Fibroblast of pulmonary artery (primary cell): Measurements from ENCODE around the gene SH2B3.
"Not testable (repeated sequence)": the region's sequence is repeated elsewhere in the genome, so short reads cannot be mapped to it uniquely, and the experiment has no call there.

ENCODE experiments used
- DNase-seq: peaks from one replicate; pipeline ENCODE4 v3.0.0-alpha.2; 2010; ENCODE audit warnings: low read depth
- H3K4me3 ChIP-seq: replicated peaks from 2 replicates; pipeline ENCODE4 v1.5.1; 2011; ENCODE audit warnings: low read depth, mild to moderate bottlenecking, control low read depth, low read length, moderate library complexity
- TF ChIP-seq, protein P1 (sequence below): IDR thresholded peaks from 2 replicates; pipeline ENCODE4 v1.5.1; 2011; ENCODE audit warnings: mild to moderate bottlenecking, control low read depth, low read length, inconsistent platforms; ENCODE audit errors: missing control alignments

The SH2B3 gene

DNA sequence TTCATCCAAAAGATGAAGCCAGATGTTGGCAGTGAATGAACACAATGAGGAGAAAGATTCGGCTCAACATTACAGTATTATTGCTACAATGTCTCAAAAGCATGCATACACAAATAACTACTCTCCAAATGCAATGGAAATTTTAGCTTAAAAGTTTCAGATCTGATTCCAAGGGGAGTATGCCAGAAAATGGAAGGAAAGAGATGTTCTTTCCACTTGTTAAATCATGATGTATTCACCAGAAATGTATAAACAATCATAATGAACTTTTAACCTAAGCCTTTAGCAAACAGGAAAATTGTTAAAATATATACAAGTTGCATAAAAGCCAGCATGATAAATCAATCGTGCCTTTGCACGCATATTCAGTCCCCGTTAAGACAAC, 62.1 kb downstream of the SH2B3 start:
- TF ChIP-seq, protein P1, sequence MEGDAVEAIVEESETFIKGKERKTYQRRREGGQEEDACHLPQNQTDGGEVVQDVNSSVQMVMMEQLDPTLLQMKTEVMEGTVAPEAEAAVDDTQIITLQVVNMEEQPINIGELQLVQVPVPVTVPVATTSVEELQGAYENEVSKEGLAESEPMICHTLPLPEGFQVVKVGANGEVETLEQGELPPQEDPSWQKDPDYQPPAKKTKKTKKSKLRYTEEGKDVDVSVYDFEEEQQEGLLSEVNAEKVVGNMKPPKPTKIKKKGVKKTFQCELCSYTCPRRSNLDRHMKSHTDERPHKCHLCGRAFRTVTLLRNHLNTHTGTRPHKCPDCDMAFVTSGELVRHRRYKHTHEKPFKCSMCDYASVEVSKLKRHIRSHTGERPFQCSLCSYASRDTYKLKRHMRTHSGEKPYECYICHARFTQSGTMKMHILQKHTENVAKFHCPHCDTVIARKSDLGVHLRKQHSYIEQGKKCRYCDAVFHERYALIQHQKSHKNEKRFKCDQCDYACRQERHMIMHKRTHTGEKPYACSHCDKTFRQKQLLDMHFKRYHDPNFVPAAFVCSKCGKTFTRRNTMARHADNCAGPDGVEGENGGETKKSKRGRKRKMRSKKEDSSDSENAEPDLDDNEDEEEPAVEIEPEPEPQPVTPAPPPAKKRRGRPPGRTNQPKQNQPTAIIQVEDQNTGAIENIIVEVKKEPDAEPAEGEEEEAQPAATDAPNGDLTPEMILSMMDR, result no peak
- no peak overlapping the region for H3K4me3 ChIP-seq
- DNase-seq, result no peak

DNA sequence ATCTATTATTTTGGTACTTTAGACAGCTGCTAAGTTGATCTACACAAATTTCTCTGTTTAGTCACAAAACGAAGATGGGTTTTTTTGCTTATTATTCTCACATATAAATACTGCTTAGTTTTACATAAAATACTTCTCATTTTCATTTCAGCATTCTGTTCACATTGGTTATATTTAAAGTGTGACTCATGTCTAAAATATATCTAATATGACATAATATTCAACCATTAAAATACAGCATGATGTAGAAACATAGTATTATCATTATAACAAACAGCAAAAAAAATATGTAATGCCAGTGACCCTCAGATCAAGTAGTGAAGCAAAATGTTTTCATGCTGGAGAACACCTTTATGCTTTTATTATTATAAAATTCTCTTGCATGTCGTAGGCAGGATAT, 63.7 kb downstream of the SH2B3 start:
- no peak for DNase-seq
- TF ChIP-seq, protein P1, result no peak

DNA sequence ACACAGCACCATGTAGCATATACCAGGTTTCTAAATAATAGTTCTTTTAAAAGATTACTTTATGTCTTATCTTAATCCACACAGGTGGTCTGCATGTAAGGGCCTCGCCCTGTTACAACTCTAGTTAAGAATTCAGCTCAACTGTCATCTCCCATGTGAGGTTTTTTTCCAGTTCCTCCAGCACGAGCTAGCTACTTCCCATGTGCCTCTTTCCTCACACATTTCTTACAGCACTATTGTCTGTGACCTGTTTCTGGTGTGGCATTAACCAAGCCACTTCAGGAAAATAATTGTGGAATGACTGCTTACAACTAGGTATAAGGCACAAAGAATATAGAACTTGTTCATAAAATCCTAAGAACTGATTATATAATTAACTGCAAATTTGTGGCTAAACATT, 65.5 kb downstream of the SH2B3 start:
- H3K4me3 ChIP-seq, result no peak overlapping the region
- no peak for DNase-seq
- TF ChIP-seq, protein P1, result no peak

More for the DNA sequence above, 63.7 kb downstream of the SH2B3 start:
- no peak overlapping the region for H3K4me3 ChIP-seq

DNA sequence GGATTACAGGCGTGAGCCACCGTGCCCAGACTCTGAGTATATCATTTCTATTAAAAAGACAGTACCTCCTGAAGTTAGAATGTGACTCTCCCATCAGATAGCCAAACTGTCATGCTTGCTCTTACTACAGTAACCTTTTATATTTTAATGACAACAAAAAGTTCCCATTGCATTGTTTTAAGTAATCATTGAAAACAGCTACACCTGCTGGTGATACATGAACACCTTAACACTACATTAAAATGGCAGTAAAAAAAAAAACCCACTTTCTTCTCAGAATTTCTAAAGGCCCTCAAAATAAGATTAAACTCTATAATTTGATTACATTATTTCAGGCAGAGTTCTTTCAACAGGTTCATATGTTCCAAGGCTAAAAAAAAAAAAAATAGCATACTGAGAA, 76.7 kb downstream of the SH2B3 start:
- TF ChIP-seq, protein P1, result peak; percentile 33
- no peak for DNase-seq
- H3K4me3 ChIP-seq, result no peak overlapping the region

DNA sequence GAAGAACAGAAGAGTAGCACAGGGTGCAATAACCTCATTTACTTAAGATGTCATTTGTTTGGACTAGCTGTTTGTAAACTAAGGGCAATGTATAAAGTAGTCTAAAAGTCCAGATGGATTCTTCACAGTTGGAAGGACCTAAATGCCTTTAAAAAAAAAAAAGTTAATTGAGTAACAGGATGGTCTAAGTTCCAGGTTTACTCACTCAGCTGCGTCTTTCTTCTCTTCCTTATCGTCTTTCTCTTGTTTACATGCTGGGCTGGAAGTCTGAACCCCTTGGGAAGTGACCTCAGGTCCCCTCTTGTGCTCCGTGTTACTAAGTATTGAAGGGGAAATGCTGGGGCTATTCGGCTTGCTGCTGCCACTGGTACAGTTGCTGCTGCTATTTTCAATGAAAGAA, 82.5 kb downstream of the SH2B3 start:
- TF ChIP-seq, protein P1, result no peak
- peak; percentile 76 for DNase-seq
- H3K4me3 ChIP-seq, result no peak overlapping the region

DNA sequence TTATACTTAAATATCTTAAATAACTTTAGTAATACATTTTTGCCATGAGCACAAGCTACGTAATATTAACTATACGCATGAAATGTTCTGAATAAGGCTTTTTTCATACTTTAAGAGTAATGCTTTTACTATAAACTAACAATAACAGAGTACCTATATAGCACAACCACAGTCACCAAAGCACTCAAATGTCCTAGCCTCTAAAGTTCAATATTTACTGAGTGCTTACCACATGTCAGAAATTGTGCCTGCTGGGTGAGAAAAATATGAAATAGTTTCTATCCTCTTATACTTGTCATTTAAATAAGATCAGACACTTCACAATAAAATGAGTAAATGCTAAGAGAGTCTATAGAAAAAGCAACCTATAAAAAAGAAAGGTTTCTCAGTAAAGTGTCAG, 83.1 kb downstream of the SH2B3 start:
- TF ChIP-seq, protein P1, result no peak
- no peak for DNase-seq

DNA sequence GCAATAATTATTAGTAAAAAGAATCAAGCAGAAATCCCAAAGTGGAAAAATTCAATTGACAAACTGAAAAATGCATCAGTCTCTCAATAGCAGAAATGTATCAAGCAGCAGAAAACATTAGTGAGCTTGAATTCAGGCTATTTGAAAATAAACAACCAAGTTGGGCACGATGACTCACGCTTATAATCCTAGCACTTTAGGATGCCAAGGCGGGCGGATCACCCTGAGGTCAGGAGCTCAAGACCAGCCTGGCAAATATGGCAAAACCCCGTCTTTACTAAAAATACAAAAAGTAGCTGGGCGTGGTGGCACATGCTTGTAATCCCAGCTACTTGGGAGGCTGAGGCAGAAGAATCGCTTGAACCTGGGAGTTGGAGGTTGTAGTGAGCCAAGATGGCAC, 87.3 kb downstream of the SH2B3 start:
- peak; percentile 26 for DNase-seq
- H3K4me3 ChIP-seq, result not testable (repeated sequence)

More for the DNA sequence above, 83.1 kb downstream of the SH2B3 start:
- H3K4me3 ChIP-seq, result no peak overlapping the region
